Thymus (tissue), 11 donors: ENCODE results near the gene GAK. TPM values are rescaled to one million over a fixed set of nuclear protein-coding genes. Genes with fewer than 3 reads are reported as not detected.

Experiments used
- DNase-seq, 9 donors: peaks; one replicate each; pipeline ENCODE4 v3.0.0-alpha.2; 2013; ENCODE audit warnings: low spot score in 9 of 9, low read depth in 6 of 9, missing footprints in 1 of 9
- H3K27ac ChIP-seq, 2 donors: one replicate each; pipeline ENCODE4 v1.5.1; 2013; ENCODE audit warnings: control low read depth in 1 of 2, low read depth in 1 of 2, low read length in 1 of 2, mild to moderate bottlenecking in 1 of 2, moderate library complexity in 1 of 2
- H3K27me3 ChIP-seq, 2 donors: one replicate each; pipeline ENCODE4 v1.5.1; 2013; ENCODE audit warnings: low read length in 1 of 2; ENCODE audit not compliant: control insufficient read depth in 2 of 2, insufficient read depth in 1 of 2
- H3K36me3 ChIP-seq, 2 donors: one replicate each; pipeline ENCODE4 v1.5.1; 2013; ENCODE audit warnings: low read length in 1 of 2, mild to moderate bottlenecking in 1 of 2, moderate library complexity in 1 of 2; ENCODE audit not compliant: control insufficient read depth in 2 of 2, insufficient read depth in 2 of 2
- H3K4me1 ChIP-seq, 2 donors: one replicate each; pipeline ENCODE4 v1.5.1; 2013; ENCODE audit warnings: low read length in 2 of 2; ENCODE audit not compliant: control insufficient read depth in 2 of 2, insufficient read depth in 2 of 2
- H3K4me3 ChIP-seq, 2 donors: one replicate each; pipeline ENCODE4 v1.5.1; 2013; ENCODE audit warnings: low read length in 2 of 2, control low read depth in 1 of 2, mild to moderate bottlenecking in 1 of 2
- H3K9me3 ChIP-seq, 2 donors: one replicate each; pipeline ENCODE4 v1.5.1; 2013; ENCODE audit warnings: low read length in 1 of 2, mild to moderate bottlenecking in 1 of 2; ENCODE audit not compliant: control insufficient read depth in 2 of 2, insufficient read depth in 1 of 2
- WGBS: extraction: QIAGEN DNeasy Blood & Tissue Kit; methylation state at CpG from one replicate; pipeline ENCODE4 v1.1.7; 2013; 5-methylcytosine and 5-hydroxymethylcytosine counted together
- polyA plus RNA-seq: library from polyadenylated mRNA; stranded (reverse); fragments of 200-250 nt; gene quantifications from one replicate; pipeline ENCODE4 v1.2.3, GENCODE V29; 2013
- total RNA-seq: library from RNA; stranded (reverse); fragments of 120-200 nt; gene quantifications from one replicate; pipeline ENCODE4 v1.2.4, GENCODE V29; 2013
- donor health status: healthy.

Gene GAK
- total and polyA plus RNA-seq, 2 donors: 47.5 to 230 TPM

DNA sequence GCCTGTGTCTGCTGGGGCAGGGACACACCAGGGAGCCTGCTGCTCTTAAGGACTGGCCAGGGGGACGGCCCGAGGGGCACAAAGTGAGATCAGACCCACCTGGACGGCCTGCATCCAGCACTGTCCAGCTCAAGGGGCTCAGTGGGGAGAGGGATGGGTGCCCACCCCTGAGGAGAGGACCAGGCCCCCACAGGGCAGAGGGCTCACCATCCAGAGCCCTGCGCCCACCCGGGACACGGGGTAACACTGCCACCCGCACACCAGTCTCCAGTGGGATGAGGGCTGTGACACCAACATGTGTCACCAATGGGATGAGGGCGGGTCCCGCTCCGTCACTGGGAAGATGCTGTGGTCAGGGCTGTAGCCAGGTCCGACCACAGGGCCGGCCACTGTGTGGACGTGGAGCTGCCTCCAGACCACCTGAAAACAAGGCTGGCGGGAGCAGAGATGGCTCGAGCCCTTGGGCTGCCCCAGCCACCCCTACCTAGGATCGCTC, 28.1 kb upstream of the GAK start:
- no peak for DNase-seq
- WGBS: 93% methylated on average over 16 of the region's 16 CpGs
- Histone ChIP-seq H3K27me3 (no peaks in the 10 kb centered on the region), H3K36me3 (peaks cover 8 to 74% of the 10 kb centered on the region in 2 donors), H3K4me3 (no peak overlapping the region), H3K27ac (no peak overlapping the region), H3K9me3 (no peaks in the 10 kb centered on the region), H3K4me1 (no peaks in the 10 kb centered on the region)

DNA sequence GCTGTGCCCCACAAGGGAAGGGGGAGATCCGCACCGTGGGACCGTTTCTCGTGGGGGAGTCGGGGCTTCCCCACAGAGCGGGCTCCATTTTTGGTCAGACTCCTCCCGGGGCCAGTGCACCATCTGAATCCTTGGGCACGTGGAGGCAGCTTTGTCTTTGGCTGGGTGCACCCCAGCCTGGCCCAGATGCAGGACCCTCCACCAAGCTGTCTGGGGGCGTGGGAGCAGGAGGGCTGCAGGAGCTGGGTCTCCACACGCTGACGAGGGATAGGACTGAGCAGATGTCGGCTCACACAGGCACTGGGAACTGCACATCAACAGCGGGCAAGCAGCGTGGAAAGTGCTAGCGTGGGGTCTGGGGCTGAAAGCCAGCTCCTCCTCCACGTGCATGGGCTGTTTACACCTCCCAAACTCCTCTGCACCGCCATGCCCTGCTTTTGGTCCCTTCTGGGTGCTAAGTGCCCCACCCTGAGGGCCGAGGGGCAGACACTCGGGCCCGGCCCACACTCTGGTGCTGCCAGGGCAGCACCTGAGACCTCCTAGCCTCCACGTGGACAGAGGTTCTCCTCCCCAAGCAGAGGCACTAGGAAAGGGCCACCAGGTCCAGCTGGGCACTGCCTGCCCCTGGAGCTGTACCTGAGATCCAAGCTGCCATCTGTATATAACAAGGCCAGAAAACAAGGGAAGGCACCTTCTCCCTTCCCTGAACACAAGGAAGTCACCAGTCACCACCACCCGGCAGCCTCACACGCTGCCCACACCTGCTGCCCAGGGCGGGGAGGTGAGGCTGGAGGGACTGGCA, 27.4 kb upstream of the GAK start:
- WGBS: 94% methylated on average over 24 of the region's 24 CpGs
- Histone ChIP-seq H3K36me3 (peaks cover 12 to 67% of the 10 kb centered on the region in 2 donors), H3K27ac (no peak overlapping the region), H3K4me1 (no peaks in the 10 kb centered on the region), H3K9me3 (no peaks in the 10 kb centered on the region), H3K27me3 (no peaks in the 10 kb centered on the region), H3K4me3 (no peak overlapping the region)
- no peak for DNase-seq

DNA sequence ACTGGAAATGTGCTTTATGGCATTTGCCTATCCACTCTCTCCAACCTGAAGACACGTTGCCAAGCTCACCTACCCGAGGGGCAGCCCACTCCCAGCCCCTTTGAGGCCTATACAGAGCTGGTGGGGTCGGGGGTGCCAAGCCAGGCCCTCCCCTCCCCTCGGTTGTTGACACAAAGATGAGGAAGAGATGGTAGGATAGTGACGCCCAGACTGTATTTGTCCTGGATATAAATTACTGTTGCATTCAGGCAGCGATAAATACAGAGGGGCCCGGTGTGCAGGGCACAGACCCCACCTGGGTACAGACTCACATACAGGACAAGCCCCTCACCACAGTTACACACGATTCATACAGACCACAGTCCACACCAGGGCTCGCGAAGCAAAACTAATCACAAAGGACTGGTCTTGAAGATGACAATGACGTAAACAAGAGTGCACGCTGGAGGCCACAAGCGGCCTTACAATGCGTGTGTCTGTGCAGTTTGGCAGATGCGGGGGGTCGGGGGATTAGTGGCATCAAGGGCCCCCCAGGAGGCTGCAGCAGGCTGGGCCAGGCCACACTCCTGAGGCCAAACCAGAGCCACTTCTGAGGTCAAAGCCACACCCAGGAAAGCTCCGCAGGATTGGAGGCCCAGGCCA, 26.7 kb upstream of the GAK start:
- no peaks in the 10 kb centered on the region for H3K27me3 ChIP-seq
- no peaks in the 10 kb centered on the region for H3K9me3 ChIP-seq
- no peaks in the 10 kb centered on the region for H3K4me1 ChIP-seq
- no peak overlapping the region for H3K4me3 ChIP-seq
- DNase-seq: no peak
- H3K27ac ChIP-seq: no peak overlapping the region
- WGBS: 95% methylated on average over 17 of the region's 17 CpGs
- peaks cover 14 to 64% of the 10 kb centered on the region in 2 donors for H3K36me3 ChIP-seq

DNA sequence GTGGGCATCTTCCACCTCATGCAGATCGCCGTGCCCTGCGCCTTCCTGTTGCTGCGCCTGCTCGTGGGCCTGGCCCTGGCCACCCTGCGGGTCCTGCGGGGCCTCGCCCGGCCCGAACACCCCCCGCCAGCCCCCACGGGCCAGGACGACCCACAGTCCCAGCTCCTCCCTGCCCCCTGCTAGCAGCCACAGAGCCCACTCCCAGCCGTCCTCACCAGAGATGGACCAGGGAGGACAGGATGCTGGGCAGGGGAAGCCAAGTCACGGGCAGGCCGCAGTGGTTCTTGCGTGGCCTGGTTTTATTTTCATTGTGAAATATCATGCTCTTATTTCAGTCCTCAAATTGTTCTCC, 26.2 kb upstream of the GAK start:
- DNase-seq: no peak
- H3K4me3 ChIP-seq: no peak overlapping the region
- no peak overlapping the region for H3K27ac ChIP-seq
- no peaks in the 10 kb centered on the region for H3K9me3 ChIP-seq
- peaks cover 17 to 63% of the 10 kb centered on the region in 2 donors for H3K36me3 ChIP-seq
- H3K4me1 ChIP-seq: no peaks in the 10 kb centered on the region
- no peaks in the 10 kb centered on the region for H3K27me3 ChIP-seq
- WGBS: 98% methylated on average over 17 of the region's 17 CpGs

DNA sequence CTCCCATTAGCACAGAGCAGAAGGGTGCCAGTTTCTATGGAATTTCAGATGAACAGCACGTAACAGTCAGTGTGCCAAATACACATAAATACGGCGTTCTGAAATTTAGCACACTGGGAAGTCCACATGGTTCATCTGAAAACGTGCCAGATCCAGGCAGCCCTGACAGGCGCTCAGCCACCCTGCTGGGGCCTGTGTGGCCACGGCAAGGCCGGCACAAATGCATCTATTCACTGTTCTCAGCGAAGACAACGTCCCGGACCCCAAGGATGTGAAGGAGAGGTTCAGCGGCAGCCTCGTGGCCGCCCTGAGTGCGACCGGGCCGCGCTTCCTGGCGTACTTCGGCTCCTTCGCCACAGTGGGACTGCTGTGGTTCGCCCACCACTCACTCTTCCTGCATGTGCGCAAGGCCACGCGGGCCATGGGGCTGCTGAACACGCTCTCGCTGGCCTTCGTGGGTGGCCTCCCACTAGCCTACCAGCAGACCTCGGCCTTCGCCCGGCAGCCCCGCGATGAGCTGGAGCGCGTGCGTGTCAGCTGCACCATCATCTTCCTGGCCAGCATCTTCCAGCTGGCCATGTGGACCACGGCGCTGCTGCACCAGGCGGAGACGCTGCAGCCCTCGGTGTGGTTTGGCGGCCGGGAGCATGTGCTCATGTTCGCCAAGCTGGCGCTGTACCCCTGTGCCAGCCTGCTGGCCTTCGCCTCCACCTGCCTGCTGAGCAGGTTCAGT, 25.6 kb upstream of the GAK start:
- H3K27me3 ChIP-seq: no peaks in the 10 kb centered on the region
- no peaks in the 10 kb centered on the region for H3K9me3 ChIP-seq
- WGBS: 97% methylated on average over 45 of the region's 45 CpGs
- DNase-seq: no peak
- no peak overlapping the region for H3K4me3 ChIP-seq
- no peak overlapping the region for H3K27ac ChIP-seq
- H3K36me3 ChIP-seq: peaks cover 17 to 63% of the 10 kb centered on the region in 2 donors
- no peaks in the 10 kb centered on the region for H3K4me1 ChIP-seq

DNA sequence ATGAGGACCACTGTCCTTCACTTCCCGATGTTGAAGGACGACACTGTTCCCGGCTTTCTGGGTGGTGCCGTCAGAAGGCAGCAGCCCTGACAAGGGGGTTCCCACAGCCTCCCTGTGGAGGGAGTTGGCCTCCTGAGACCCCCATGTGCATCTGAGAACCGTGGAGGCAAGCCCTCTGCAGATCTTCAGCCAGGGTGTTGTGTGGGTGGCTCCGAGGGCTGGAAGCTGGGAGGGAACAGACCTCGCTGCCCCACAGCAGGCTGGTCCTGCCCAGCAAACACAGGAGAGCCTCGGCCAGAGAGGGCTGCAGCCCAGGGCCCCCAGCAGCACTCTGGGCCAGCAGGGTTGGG, 25.1 kb upstream of the GAK start:
- H3K27me3 ChIP-seq: no peaks in the 10 kb centered on the region
- no peak overlapping the region for H3K27ac ChIP-seq
- no peak for DNase-seq
- H3K36me3 ChIP-seq: peaks cover 13 to 59% of the 10 kb centered on the region in 2 donors
- no peaks in the 10 kb centered on the region for H3K9me3 ChIP-seq
- no peaks in the 10 kb centered on the region for H3K4me1 ChIP-seq
- WGBS: 90% methylated on average over 8 of the region's 8 CpGs
- no peak overlapping the region for H3K4me3 ChIP-seq

DNA sequence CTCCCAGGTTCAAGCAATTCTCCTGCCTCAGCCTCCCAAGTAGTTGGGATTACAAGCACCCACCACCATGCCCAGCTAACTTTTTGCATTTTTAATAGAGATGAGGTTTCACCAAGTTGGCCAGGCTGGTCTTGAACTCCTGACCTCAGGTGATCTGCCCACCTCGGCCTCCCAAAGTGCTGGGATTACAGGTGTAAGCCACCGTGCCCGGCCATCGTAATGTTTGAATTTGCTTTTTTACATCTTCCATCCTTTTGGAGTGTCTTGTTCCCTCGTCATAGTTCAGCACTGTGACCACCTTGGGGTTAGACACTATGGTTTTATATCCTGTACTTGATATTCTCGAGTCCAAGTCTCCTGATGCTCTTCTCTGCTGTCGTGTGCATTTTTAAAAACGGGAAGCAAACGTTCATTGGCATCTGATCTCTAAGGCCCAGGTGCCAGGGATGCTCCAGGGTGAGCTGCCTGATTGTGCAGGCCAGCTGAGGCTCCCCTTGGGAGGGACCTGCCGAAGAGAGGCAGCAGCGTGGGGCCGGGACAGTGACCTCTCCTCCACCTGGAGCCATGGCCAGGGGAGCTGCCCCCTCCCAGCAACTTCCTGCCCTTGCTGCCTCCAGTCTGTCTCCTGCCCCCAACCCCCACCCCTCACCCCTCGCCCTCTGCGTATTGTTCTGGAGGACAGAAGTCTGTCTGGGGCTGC, 24.6 kb upstream of the GAK start:
- H3K9me3 ChIP-seq: no peaks in the 10 kb centered on the region
- no peak overlapping the region for H3K4me3 ChIP-seq
- peaks cover 9 to 55% of the 10 kb centered on the region in 2 donors for H3K36me3 ChIP-seq
- 94% methylated on average over 14 of the region's 14 CpGs for WGBS
- H3K4me1 ChIP-seq: no peaks in the 10 kb centered on the region
- H3K27ac ChIP-seq: no peak overlapping the region
- H3K27me3 ChIP-seq: no peaks in the 10 kb centered on the region
- DNase-seq: no peak

DNA sequence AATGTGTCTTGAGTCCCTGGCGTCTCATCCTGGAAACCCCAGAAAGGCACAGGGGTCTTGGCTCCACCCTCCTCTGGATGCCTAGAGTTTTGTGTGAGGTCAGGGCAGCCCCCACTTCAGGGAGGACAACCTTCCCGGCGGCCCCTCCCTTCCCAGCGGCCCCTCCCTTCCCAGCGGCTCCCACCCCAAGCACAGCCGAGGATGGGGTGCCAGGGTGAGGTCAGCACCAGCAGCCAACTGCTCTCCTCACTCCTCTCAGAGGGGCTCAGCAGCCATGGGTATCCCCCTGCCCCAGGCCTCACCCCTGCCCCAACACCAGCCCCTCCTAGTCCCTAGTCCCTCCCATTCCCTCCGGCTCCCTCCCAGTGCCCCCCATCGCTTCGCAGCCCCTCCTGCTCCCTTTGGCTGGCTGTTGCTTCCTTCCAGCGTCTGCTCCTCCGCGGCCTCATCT, 23.8 kb upstream of the GAK start:
- 84% methylated on average over 12 of the region's 12 CpGs for WGBS
- Histone ChIP-seq H3K4me1 (no peaks in the 10 kb centered on the region), H3K27ac (no peak overlapping the region), H3K27me3 (no peaks in the 10 kb centered on the region), H3K9me3 (no peaks in the 10 kb centered on the region), H3K4me3 (no peak overlapping the region), H3K36me3 (peaks cover 12 to 55% of the 10 kb centered on the region in 2 donors)
- DNase-seq: no peak
